ENCODE results near the gene PAIP1.
"Not testable (repeated sequence)": the region's sequence is repeated elsewhere in the genome, so short reads cannot be mapped to it uniquely, and the experiment has no call there.

The PAIP1 gene

GRCh38 chr5:43570450-43571158 is 13.7 kb upstream of the PAIP1 start:
- no peak for FAIRE-seq

- FAIRE-seq, result no peak
Observed at GRCh38 chr5:43569236-43569746, 12.4 kb upstream of the PAIP1 start.

GRCh38 chr5:43567967-43568366 is 11.1 kb upstream of the PAIP1 start:
- FAIRE-seq, result no peak

- no peak for FAIRE-seq
Observed at GRCh38 chr5:43565043-43565442, 8.2 kb upstream of the PAIP1 start.

GRCh38 chr5:43564289-43564850 is 7.5 kb upstream of the PAIP1 start:
- FAIRE-seq, result no peak

GRCh38 chr5:43563321-43563720 is 6.4 kb upstream of the PAIP1 start:
- FAIRE-seq, result no peak

GRCh38 chr5:43561356-43561755 is 4.5 kb upstream of the PAIP1 start:
- no peak for FAIRE-seq

GRCh38 chr5:43560128-43560527 is 3.3 kb upstream of the PAIP1 start:
- no peak for FAIRE-seq

- not testable (repeated sequence) for FAIRE-seq
Observed at GRCh38 chr5:43556607-43556856, 345 bp downstream of the PAIP1 start.

GRCh38 chr5:43555895-43556606 is 826 bp downstream of the PAIP1 start:
- no peak for FAIRE-seq

GRCh38 chr5:43554497-43554896 is 2.4 kb downstream of the PAIP1 start:
- FAIRE-seq, result no peak

GRCh38 chr5:43553381-43553780 is 3.5 kb downstream of the PAIP1 start:
- FAIRE-seq, result no peak

GRCh38 chr5:43551731-43552130 is 5.1 kb downstream of the PAIP1 start:
- no peak for FAIRE-seq

- not testable (repeated sequence) for FAIRE-seq
Observed at GRCh38 chr5:43549272-43549671, 7.6 kb downstream of the PAIP1 start.

GRCh38 chr5:43548358-43548757 is 8.5 kb downstream of the PAIP1 start:
- FAIRE-seq, result no peak

- FAIRE-seq, result no peak
Observed at GRCh38 chr5:43547532-43547931, 9.3 kb downstream of the PAIP1 start.

- FAIRE-seq, result no peak
Observed at GRCh38 chr5:43543434-43543833, 13.4 kb downstream of the PAIP1 start.

- no peak for FAIRE-seq
Observed at GRCh38 chr5:43540746-43541145, 16.1 kb downstream of the PAIP1 start.

GRCh38 chr5:43536972-43537371 is 19.9 kb downstream of the PAIP1 start:
- no peak for FAIRE-seq

- FAIRE-seq, result no peak
Observed at GRCh38 chr5:43533646-43534045, 23.2 kb downstream of the PAIP1 start.

GRCh38 chr5:43530648-43531047 is 26.2 kb downstream of the PAIP1 start:
- no peak for FAIRE-seq

- FAIRE-seq, result no peak
Observed at GRCh38 chr5:43523662-43524072, 33.2 kb downstream of the PAIP1 start.

GRCh38 chr5:43520615-43521014 is 36.3 kb downstream of the PAIP1 start:
- no peak for FAIRE-seq

GRCh38 chr5:43515678-43516048 is 41.2 kb downstream of the PAIP1 start:
- no peak for FAIRE-seq

All from colon (tissue), 2 donors.